ENCODE data around the gene TYW1B.
"Not testable (repeated sequence)": the region's sequence is repeated elsewhere in the genome, so short reads cannot be mapped to it uniquely, and the experiment has no call there.

The TYW1B gene

DNA sequence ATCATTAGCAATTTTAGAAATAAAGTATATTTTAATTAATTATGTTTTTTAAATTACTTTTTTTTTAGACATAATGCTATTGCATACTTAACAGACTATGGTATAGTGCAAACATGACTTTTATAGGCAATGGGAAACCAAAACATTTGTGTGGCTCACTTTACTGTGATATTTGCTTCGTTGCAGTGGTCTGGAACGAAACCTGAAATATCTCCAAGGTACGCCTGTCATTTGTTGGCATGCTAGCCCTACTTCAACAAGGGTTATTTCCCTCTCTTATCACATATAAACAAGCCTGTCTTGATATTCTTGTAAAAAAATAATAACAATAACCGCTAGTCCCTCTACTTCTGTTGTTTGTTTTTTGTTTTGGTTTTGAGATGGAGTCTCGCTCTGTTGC, 74.2 kb downstream of the TYW1B start:
- no peak for DNase-seq

DNA sequence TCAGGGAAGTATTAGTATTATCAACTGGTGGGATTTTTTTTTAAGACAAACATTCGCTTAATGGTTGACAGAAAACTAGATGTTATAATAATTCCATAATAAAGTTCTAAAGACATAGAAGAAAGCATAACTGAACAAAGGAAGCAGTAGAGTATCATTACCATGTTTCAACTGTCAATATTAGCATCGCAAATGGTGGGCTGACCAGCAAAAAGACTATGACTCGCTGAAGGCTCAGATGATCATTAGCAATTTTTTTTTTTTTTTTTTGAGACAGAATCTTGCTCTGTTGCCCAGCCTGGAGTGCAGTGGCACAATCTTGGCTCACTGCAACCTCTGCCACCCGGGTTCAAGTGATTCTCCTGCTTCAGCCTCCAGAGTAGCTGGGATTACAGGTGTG, 74.8 kb downstream of the TYW1B start:
- not testable (repeated sequence) for DNase-seq

DNA sequence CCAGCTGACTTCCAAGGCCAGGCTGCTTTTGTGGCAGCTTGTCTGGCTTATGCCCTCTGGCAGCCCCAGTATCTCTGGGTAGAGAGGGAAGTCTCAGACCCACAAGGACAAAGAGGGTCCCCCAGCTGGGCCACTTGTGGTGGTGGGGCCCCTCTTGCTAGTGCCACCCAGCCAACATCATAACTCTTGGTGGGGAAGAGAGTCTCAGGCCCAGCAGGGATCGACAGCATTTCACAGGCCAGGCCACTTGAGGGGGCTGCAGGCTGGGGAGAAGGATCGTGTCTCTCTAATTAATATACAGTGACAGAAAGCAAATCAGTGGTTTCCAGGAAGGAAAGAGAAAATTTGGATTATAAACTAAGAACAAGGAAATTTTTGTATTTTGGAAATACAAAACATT, 76.0 kb downstream of the TYW1B start:
- DNase-seq = no peak

DNA sequence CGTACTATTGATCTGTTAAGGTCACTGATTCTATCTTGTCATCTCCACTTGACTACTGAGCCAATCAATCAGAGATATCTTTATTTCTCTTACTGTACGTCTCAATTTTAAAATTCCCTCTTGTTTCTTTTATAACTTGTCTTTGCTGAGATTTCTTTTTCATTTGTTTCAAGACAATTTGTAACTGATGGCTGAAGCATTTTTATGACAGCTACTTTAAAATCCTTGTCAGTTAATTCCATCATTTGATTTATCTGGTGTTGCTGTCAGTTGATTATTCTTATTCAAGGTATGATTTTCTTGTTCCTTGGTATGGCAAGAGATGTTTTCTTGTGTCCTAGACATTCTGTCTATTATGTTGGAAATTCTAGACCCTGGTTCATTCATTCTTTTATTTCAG, 76.6 kb downstream of the TYW1B start:
- DNase-seq = no peak

DNA sequence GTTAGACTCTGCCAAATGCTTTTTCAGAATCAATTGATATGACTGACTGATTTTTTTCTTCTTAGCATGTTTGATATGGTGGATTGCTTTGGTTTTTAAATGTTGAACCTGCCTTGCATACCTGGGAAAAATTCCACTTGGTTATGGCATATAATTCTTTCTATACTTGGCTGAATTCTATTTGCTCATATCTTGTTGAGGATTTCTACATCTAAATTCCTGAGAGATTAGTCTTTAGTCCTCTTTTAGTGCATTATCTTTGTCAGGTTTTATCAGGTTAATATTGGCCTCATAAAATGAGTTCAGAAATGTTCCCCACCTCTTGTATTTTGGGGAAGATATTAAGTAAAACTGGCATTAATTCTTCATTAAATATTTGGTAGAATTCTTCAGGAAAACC, 79.4 kb downstream of the TYW1B start:
- not testable (repeated sequence) for DNase-seq

DNA sequence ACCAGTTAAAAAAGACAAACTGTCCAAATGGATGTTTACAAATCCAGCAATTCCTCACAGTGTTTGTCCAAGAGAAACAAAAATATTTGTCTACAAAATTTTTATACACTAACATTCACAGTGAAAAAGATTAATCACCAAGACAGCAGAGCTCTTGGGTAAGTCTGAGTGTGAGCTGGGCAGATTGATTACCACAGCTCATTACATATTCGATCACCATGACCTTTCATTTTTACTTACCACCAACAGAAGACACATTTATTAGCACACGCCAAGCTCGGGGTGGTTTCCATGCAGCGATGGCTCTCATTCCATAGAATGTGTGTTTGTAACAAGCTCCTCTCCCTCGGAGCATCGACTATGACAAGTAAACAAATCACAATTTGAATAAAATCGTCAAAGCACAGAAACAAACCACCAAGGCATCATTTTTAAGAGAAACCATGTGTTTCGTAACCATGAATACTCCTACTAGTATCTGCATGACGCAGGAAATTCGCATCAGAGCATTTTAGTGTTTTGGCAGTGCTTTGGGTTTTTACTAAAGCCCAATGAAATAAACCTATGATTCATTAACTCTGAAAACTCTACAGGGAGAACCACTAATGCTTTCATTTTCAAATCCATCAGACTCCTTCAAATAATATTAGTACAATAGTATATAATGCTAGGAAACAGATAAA, 83.6 kb downstream of the TYW1B start:
- DNase-seq = not testable (repeated sequence)

DNA sequence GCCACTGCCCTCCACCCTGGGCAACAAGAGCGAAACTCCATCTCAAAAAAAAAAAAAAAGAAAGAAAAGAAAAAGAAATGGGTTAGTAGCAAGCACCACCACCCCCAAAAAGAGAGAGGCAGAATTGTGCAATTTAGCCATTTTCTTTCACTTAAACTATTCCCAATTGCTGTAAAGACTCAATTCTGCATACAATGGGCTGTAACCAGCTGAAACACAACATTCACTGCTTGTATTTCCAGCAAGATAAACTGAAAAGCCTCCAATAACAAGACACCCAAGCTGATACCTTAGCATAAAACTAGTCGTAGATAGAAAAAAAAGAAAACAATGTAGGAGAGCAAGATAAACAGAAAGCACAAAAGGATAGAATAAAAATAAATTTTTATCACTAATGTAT, 84.2 kb downstream of the TYW1B start:
- not testable (repeated sequence) for DNase-seq

DNA sequence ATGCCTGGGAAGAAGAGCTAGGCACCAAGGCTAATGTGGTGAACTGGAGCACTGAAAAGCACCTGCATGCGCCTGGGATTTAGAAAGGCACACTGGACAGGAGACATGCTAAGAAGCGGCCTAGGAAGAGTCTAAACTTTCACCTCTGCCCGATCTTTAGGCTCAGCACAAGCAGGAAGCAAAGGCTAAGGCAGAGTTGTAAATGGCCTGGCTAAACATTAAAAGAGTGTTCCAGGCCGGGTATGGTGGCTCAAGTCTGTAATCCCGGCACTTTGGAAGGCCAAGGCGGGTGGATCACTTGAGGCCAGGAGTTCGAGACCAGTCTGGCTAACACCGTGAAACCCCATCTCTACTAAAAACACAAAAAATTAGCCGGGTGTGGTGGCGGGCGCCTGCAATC, 88.3 kb downstream of the TYW1B start:
- DNase-seq = not testable (repeated sequence)

DNA sequence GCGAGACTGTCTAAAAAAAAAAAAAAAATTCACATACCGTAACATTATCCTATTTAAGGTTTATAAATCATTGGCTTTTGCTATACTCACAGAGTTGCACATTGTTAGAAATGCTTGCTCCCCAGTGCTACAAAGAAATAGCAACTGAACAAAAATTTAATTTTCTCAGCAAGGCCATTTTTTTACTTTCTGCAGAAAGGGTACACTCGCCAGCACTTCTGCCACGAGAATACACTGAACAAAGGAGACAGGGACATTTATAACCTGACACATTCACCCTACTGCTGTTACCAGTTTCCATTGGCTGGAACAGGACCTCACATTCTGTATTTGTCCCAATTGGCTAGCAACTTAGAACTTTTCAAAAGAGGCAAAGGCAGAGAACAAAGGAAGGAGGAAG, 92.1 kb downstream of the TYW1B start:
- not testable (repeated sequence) for DNase-seq

DNA sequence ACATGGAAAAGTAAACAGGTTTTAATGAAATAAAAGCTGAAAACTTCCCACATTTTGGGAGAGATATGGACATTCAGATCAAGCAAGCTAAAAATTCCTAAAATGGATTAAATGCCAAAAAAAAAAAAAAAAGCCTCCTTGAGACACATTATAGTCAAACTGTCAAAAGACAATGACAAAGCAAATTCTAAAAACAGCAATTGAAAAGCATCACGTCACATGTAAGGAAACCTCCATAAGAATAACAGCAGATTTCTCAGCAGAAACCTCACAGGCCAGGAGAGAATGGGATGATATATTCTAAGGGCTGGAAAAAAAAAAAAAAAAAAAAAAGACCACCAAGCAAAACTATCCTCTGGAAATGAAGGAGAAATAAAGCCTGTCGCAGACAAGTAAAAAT, 97.2 kb downstream of the TYW1B start:
- DNase-seq = not testable (repeated sequence)

DNA sequence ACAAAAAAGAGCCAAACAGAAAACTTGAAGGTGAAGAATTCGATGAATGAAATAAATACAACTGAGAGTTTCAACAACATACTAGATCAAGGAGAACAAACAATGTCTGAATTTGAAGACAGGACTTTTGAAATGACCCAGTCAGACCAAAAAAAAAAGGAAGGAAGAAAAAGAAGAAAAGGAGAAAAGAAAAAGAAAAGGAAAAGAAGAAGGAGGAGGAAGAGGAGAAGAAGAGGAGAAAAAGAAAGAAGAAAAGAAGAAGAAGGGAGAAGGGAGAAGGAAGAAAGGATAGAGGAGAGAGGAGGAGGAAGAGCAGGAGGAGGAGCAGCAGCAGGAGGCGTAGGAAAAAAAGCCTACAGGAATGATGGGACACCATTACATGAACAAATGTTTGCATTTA, 97.6 kb downstream of the TYW1B start:
- DNase-seq = not testable (repeated sequence)

DNA sequence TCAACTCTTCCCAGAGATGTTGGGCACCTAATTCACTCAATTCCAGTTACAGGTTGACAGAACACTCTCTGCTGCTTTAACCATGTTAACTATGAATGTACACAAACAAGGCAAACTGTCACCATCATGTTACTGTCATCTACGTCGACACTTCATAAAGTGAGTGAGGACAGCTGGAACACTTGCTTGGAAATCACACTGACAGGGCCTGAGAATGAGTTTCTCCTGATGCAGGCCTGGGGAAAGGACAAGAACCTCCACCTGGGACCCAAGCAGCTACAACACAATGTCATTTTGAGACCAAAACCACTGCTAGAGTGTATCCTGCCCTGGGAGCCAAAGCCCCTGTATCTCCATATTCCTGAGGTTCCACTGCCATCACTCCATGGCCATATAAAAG, 98.9 kb downstream of the TYW1B start:
- not testable (repeated sequence) for DNase-seq

DNA sequence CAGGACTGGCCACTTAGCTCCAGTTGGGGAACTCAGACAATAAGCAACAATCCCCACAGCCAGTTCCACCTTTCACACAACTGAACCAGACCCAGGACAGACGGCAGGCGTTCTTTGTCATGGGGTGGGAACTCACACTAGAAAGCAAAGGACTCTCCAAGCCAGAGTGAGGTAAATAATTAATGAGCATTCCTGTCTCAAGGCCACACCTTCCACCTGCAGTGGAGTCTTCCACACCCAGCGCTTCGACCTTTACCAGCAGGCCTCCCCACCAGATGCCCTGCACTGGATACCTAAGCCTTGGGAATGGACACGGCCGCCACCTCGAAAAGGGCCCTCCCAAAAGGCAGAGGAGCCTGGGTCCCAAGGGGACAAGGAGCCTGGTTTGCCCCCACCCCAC, 105.3 kb downstream of the TYW1B start:
- not testable (repeated sequence) for DNase-seq

DNA sequence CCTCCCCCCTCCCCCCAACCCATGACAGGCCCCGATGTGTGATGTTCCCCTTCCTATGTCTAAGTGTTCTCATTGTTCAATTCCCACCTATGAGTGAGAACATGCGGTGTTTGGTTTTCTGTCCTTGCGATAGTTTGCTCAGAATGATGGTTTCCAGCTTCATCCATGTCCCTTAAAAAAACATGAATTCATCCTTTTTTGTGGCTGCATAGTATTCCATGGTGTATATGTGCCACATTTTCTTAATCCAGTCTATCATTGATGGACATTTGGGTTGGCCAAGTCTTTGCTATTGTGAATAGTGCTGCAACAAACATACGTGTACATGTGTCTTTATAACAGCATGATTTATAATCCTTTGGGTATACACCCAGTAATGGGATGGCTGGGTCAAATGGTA, 107.1 kb downstream of the TYW1B start:
- not testable (repeated sequence) for DNase-seq

DNA sequence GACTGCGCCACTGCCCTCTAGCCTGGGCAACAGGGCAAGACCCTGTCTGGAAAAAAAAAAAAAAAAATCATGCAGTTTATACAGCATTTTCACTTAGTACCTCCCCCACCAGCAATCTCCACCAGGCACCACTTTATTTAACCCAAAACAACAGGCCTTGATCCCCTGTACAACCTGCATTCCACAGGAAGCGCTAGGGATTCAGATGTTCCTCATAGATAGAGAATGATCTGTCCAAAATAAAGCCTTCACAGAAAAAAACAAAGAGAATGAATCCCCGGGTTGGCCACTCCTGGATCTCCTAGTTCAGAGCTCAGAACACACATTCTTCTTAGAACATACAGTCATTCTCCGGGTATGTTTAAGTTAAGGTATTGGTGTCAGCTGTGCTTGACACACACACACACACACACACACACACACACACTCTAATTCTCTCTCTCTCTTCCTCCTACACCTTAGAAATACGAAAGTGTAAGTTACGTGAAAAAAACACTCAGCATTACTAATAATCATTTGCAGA, 110.7 kb downstream of the TYW1B start:
- not testable (repeated sequence) for DNase-seq

DNA sequence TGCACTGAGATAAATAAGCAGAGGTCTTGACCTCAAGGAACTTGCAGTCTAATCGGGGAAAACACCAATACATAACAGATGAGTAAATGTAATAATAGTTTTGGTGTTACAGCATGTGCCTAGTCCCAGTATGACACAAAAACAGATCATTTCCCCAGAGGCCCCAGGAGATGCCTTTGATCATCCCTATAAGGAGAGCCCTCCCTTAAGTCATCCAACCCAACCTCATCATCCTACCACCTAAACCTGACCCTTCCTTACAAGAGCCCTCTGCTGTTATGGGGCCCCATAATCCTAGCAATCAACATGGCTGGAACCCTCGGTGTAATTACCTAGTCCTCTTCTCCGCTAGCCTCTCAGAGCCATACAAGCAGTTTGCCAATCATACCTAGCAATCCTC, 116.1 kb downstream of the TYW1B start:
- not testable (repeated sequence) for DNase-seq

DNA sequence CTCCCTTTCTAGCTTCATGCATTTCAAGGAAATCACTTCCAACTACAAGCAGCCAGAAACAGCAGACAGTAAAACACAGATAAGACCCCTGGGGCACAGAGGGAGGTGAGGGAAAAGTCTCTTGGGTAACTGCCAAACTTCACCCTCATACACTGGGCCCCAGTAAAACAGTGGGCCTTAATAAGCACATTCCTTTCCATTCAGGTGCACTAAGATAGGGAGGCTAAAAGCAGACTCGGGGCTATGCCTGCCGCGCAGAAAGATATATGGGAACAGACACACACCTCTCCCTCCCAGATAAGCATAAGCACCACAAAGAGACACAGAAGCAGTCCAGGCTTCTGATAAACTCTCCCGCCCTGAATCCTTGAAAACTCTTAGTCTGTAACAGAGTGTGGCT, 117.0 kb downstream of the TYW1B start:
- DNase-seq = no peak

DNA sequence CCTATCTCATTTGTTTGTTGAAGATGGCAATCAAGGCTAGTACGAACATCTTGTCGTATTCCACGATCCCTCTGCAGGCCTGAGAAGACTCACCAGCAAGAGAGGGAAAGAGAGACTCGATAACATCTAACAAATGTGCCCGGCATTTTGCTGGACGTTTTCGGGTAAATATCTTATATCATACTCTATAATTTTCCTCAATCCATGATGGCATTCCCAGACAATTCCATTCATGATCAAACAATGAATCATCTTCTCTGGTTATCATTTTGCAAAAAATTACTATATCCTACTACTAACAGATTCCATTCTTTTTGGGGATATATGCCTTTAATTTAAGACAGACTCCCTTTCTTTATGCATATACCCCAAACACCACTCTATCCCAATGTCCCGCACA, 118.1 kb downstream of the TYW1B start:
- DNase-seq = no peak

DNA sequence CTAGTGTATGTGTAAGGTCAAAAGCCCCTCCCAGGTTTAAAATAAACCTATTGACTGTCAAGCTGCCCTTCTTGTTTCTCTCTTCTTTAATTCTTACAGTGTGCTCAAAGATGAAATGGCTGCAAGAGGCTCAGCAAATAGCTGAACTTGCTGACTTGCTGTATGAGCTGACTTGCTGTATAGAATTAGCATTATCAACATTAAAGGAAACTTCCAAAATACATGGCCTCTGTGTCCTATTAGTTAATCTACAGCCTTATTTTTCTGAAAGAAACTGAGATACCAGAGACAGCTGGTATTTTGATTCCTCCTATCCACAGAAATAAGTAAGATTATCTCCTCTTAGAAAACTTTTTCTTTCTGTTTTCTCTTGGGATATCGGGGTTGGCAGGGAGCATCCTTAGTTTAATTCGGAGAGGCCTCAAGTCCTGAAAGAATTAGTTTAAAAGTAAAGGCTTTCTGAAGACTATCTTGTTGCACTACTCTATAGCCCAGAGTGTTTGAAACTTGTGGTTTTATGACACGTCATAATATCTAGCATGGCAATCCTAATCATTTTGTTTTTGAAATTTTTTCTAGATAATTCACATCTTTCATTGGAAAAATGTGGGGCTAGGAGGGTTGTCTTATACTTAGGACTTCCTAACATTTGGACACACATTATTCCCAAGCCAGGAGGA, 119.5 kb downstream of the TYW1B start:
- not testable (repeated sequence) for DNase-seq

DNA sequence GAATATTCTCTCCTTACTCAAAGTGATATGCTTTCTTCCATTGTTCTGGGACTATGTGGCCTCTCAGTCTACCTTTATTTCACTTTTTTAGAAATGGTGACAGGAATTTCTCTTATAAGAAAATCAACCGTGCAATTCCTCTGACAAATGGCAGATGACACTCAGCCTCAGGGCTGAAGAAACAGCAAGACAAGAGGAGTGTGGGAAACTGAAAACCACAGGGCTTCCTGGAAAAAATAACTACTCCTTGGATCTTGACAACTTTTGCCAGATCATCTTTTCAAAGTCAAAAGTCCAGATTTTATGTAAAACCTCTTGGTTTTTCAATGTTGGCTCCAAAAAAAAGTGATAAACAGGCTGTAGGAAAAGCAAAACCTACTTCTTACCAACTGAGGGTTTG, 121.5 kb downstream of the TYW1B start:
- peak in 2 of 4 experiments; percentile 2 to 9 for DNase-seq

DNA sequence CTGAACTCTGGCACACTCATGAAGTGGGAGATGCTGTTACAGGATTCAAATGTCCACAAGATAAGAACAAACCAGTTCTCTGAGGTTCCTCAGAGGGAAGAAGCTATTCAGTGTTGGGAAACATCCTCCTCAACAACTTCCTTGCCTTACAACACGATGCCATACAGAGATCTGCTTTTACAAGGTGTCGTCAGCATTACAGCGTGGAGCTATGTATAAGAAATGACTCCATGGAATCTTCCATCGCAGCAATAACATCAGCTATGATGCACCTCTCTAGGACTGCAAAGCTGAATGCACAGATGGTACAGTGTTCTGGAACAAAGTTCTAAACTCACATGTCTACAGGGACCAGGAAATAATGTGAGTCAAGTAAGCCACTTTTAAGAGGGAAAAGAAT, 122.3 kb downstream of the TYW1B start:
- DNase-seq = peak; percentile 46 to 79 (median 56)

DNA sequence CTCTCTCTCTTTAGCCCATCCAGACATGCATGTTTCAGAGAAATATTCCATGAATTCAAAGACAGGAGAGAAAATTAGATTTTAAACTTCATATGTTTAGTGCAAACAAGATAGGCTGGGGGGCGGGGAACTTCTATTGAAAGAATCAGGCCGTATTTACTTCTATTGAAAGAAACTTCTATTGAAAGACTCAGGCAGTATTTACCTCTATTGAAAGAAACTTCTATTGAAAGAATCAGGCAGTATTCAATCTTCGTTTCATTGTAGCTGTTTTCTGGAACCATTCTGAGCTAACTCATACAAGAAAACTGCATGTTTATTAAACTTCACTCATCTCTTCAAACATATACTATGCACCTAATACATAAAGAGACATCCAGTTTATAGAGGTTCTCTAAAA, 123.1 kb downstream of the TYW1B start:
- no peak for DNase-seq

DNA sequence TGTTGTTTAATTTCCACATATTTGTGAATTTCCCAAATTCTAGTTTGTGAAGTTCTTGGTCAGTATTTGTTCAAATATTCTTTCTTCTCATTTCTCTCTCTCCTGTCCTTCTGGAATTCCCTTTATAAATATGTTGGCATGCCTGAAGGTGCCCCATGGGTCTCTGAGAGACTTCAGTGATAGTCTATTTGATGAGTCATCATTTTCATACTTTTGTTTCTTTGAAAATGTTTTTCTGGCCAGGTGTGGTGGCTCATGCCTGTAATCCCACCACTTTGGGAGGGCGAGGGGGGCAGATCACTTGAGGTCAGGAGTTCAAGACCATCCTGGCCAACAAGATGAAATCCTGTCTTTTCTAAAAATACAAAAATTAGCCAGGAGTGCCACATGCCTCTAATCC, 127.5 kb downstream of the TYW1B start:
- not testable (repeated sequence) for DNase-seq

DNA sequence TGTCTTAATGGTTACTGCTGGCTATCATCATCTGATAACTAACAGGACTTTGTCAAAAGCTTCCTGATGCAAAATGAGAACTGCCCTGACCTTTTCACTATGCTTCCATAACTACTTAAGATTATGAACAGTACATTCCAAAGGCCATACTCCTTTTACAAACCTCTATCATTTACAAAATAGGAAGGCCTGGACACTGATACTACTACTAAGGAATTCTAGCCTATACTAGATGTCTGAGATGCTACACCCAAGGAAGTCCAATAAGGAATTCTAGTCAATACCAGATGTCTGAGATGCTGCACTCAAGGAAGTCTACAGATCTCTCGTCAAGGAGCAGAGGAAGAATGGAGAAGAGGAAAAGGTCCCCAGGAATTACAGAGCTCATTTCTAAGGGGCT, 130.9 kb downstream of the TYW1B start:
- DNase-seq = not testable (repeated sequence)
